Osteocyte (in vitro differentiated cells): Measurements from ENCODE around the gene ULK1. TPM values are rescaled to one million over a fixed set of nuclear protein-coding genes. Genes with fewer than 3 reads are reported as not detected.

ENCODE experiments used
- DNase-seq: peaks from one replicate; pipeline ENCODE4 v3.0.0; 2021; ENCODE audit warnings: mixed read lengths; ENCODE audit not compliant: unreplicated experiment; ENCODE audit errors: extremely low spot score
- H3K27ac Mint-ChIP-seq: one replicate; pipeline ENCODE4 v1.8.0; 2021; ENCODE audit warnings: mild to moderate bottlenecking, mixed read lengths; ENCODE audit not compliant: unreplicated experiment
- H3K27me3 Mint-ChIP-seq: one replicate; pipeline ENCODE4 v1.8.0; 2021; ENCODE audit warnings: mixed read lengths; ENCODE audit not compliant: unreplicated experiment
- H3K36me3 Mint-ChIP-seq: one replicate; pipeline ENCODE4 v1.8.0; 2021; ENCODE audit warnings: mixed read lengths; ENCODE audit not compliant: unreplicated experiment
- H3K4me1 Mint-ChIP-seq: one replicate; pipeline ENCODE4 v1.8.0; 2021; ENCODE audit warnings: mixed read lengths; ENCODE audit not compliant: unreplicated experiment
- H3K4me3 Mint-ChIP-seq: one replicate; pipeline ENCODE4 v1.8.0; 2021; ENCODE audit warnings: mild to moderate bottlenecking, moderate library complexity, mixed read lengths; ENCODE audit not compliant: unreplicated experiment
- H3K9me3 Mint-ChIP-seq: one replicate; pipeline ENCODE4 v1.8.0; 2021; ENCODE audit warnings: mixed read lengths; ENCODE audit not compliant: unreplicated experiment
- CTCF ChIP-seq: fragments of 200-600 bp; sonication (generic); IDR thresholded peaks from 2 replicates; pipeline ENCODE4 v1.5.0; 2021; ENCODE audit warnings: antibody characterized with exemption, mild to moderate bottlenecking, moderate library complexity
- total RNA-seq: library from RNA; stranded (reverse); gene quantifications from 2 replicates; pipeline ENCODE4 v1.2.1, GENCODE V29; 2021

ULK1 gene
- total RNA-seq, 1 donor from 2014 or later, result 69.6 TPM

- no peaks in the 10 kb centered on the region for H3K27me3 Mint-ChIP-seq
- H3K36me3 Mint-ChIP-seq, result no peaks in the 10 kb centered on the region
- no peak overlapping the region for H3K27ac Mint-ChIP-seq
- no peaks in the 10 kb centered on the region for H3K9me3 Mint-ChIP-seq
- H3K4me3 Mint-ChIP-seq, result no peak overlapping the region
- peaks cover 43% of the 10 kb centered on the region for H3K4me1 Mint-ChIP-seq
- TF ChIP-seq CTCF, result no peak
- DNase-seq, result no peak
These were observed 27.0 kb upstream of the ULK1 start for GRCh38 chr12:131867471-131867870.

GRCh38 chr12:131867891-131868675 is 26.3 kb upstream of the ULK1 start:
- no peak for DNase-seq
- Mint-ChIP-seq H3K36me3 (no peaks in the 10 kb centered on the region), H3K4me3 (no peak overlapping the region), H3K27me3 (no peaks in the 10 kb centered on the region), H3K9me3 (no peaks in the 10 kb centered on the region), H3K27ac (no peak overlapping the region), H3K4me1 (peaks cover 40% of the 10 kb centered on the region)
- TF ChIP-seq CTCF, result no peak

- H3K27ac Mint-ChIP-seq, result peak overlapping the region; percentile 27
- no peak for TF ChIP-seq CTCF
- no peak overlapping the region for H3K4me3 Mint-ChIP-seq
- no peak for DNase-seq
- H3K9me3 Mint-ChIP-seq, result no peaks in the 10 kb centered on the region
- no peaks in the 10 kb centered on the region for H3K27me3 Mint-ChIP-seq
- no peaks in the 10 kb centered on the region for H3K36me3 Mint-ChIP-seq
- peaks cover 29% of the 10 kb centered on the region for H3K4me1 Mint-ChIP-seq
These were observed 24.5 kb upstream of the ULK1 start for GRCh38 chr12:131869871-131870418.

- Mint-ChIP-seq H3K4me1 (peaks cover 20% of the 10 kb centered on the region), H3K9me3 (no peaks in the 10 kb centered on the region), H3K4me3 (no peak overlapping the region), H3K27me3 (no peaks in the 10 kb centered on the region), H3K36me3 (no peaks in the 10 kb centered on the region), H3K27ac (peak overlapping the region; percentile 54)
- no peak for TF ChIP-seq CTCF
- DNase-seq, result no peak
These were observed 22.7 kb upstream of the ULK1 start for GRCh38 chr12:131871677-131872076.

- TF ChIP-seq CTCF, result no peak
- H3K9me3 Mint-ChIP-seq, result no peaks in the 10 kb centered on the region
- H3K4me1 Mint-ChIP-seq, result peaks cover 20% of the 10 kb centered on the region
- H3K27ac Mint-ChIP-seq, result peak overlapping the region; percentile 54
- no peaks in the 10 kb centered on the region for H3K36me3 Mint-ChIP-seq
- H3K4me3 Mint-ChIP-seq, result no peak overlapping the region
- DNase-seq, result no peak
- H3K27me3 Mint-ChIP-seq, result no peaks in the 10 kb centered on the region
These were observed 22.0 kb upstream of the ULK1 start for GRCh38 chr12:131872154-131873051.
